GM12878 (cell line): ENCODE results near the gene TRHDE. TPM values are rescaled to one million over a fixed set of nuclear protein-coding genes. Genes with fewer than 3 reads are reported as not detected.

Experiments used
- ATAC-seq: fragments of 200-7000 bp; cut with Tn5 transposase; 3 replicates; pipeline ENCODE4 v1.9.1; 2020; ENCODE audit warnings: mild to moderate bottlenecking, moderate library complexity
- BruUV-seq: library from RNA; stranded (reverse); fragments of 400-500 nt; replicated peaks from 2 replicates; lab custom pipeline; 2021; lab: Mats Ljungman, UMichigan
- CTCF ChIA-PET: fragments of 300-600 bp; sonication (Branson Sonifier 250); formaldehyde crosslinking; extraction: SDS; loops from one replicate; lab custom pipeline; 2021; ENCODE audit warnings: inconsistent platforms; lab: Yijun Ruan, JAX
- POLR2A ChIA-PET: fragments of 350-600 bp; formaldehyde crosslinking; extraction: SDS; loops from one replicate; lab custom pipeline; 2021; ENCODE audit warnings: inconsistent platforms; lab: Charles Lee
- RAD21 ChIA-PET: fragments of 300-600 bp; sonication (Branson Sonifier 250); formaldehyde crosslinking; loops from one replicate; lab custom pipeline; 2023; ENCODE audit warnings: antibody characterized with exemption; ENCODE audit not compliant: unreplicated experiment; lab: Charles Lee
- SMC1A ChIA-PET: fragments of 300-600 bp; sonication (Branson Sonifier 250); formaldehyde crosslinking; loops from one replicate; lab custom pipeline; 2023; ENCODE audit not compliant: unreplicated experiment, uncharacterized antibody; lab: Charles Lee
- DNase-seq: peaks from one replicate; pipeline ENCODE4 v3.0.0-alpha.2; 2011; ENCODE audit warnings: low read depth, low spot score
- FAIRE-seq: peaks from 3 replicates; lab custom pipeline; 2011; peaks lifted over from hg19 to GRCh38; lab: Jason Lieb, UNC
- H2AFZ ChIP-seq: 2 replicates; pipeline ENCODE4 v1.6.0; 2011; ENCODE audit warnings: low read depth, low read length, control low read depth; ENCODE audit not compliant: control insufficient read depth
- H3K27ac ChIP-seq: 2 replicates; pipeline ENCODE4 v1.5.1; 2011; ENCODE audit warnings: control low read depth; ENCODE audit not compliant: control insufficient read depth, insufficient read depth
- H3K27me3 ChIP-seq, 2 experiments: replicated peaks in 1 of 2; 2 replicates each; pipeline versions ENCODE4 v1.6.0 to v1.6.1; 2011; ENCODE audit warnings: low read length in 1 of 2; ENCODE audit not compliant: control insufficient read depth in 2 of 2, insufficient read depth in 2 of 2
- H3K36me3 ChIP-seq, 2 experiments: 2 replicates each; pipeline ENCODE4 v1.5.1; 2011; ENCODE audit warnings: low read length in 1 of 2; ENCODE audit not compliant: control insufficient read depth in 2 of 2, insufficient read depth in 2 of 2
- H3K4me1 ChIP-seq: 2 replicates; pipeline ENCODE4 v1.6.1; 2011; ENCODE audit warnings: mild to moderate bottlenecking, low read length, moderate library complexity, mixed read lengths; ENCODE audit not compliant: control insufficient read depth, insufficient read depth
- H3K4me2 ChIP-seq: 2 replicates; pipeline ENCODE4 v1.6.0; 2011; ENCODE audit warnings: control low read depth; ENCODE audit not compliant: control insufficient read depth, insufficient read depth
- H3K4me3 ChIP-seq: fragments of 200-600 bp; sonication (generic); 2 replicates; pipeline ENCODE4 v1.5.1; 2016
- H3K79me2 ChIP-seq: 2 replicates; pipeline ENCODE4 v1.6.0; 2011; ENCODE audit warnings: low read length; ENCODE audit not compliant: control insufficient read depth, insufficient read depth
- H3K9ac ChIP-seq: 2 replicates; pipeline ENCODE4 v1.8.0; 2011; ENCODE audit warnings: low read length, control low read depth, mixed read lengths; ENCODE audit not compliant: control insufficient read depth, insufficient read depth
- H3K9me3 ChIP-seq: replicated peaks from 3 replicates; pipeline ENCODE4 v1.5.1; 2011; ENCODE audit warnings: mild to moderate bottlenecking, low read length; ENCODE audit not compliant: control insufficient read depth, insufficient read depth
- H4K20me1 ChIP-seq: 2 replicates; pipeline ENCODE4 v1.6.0; 2011; ENCODE audit not compliant: control insufficient read depth, insufficient read depth
- CBX5 ChIP-seq: sonication (generic); IDR thresholded peaks from 2 replicates; pipeline ENCODE4 v1.6.1; 2016; ENCODE audit warnings: low read depth, moderate library complexity, mild to moderate bottlenecking, inconsistent platforms
- GABPA ChIP-seq: IDR thresholded peaks from 2 replicates; pipeline ENCODE4 v1.6.1; 2014; ENCODE audit warnings: antibody characterized with exemption, low read depth, mild to moderate bottlenecking, inconsistent platforms
- KDM1A ChIP-seq: fragments of 200-600 bp; sonication (generic); IDR thresholded peaks from 2 replicates; pipeline ENCODE4 v1.6.1; 2016; ENCODE audit warnings: borderline replicate concordance
- MEF2B ChIP-seq: fragments of 450-650 bp; IDR thresholded peaks from 2 replicates; pipeline ENCODE4 v1.6.1; 2018; ENCODE audit warnings: mild to moderate bottlenecking, moderate library complexity; ENCODE audit not compliant: partially characterized antibody, poor library complexity, severe bottlenecking
- MYC ChIP-seq: IDR thresholded peaks from 2 replicates; pipeline ENCODE4 v1.6.1; 2011; ENCODE audit warnings: mild to moderate bottlenecking, low read length, moderate library complexity, inconsistent platforms; ENCODE audit not compliant: insufficient read depth, insufficient replicate concordance, insufficient read length, severe bottlenecking
- RUNX3 ChIP-seq: IDR thresholded peaks from 2 replicates; pipeline ENCODE4 v1.6.1; 2012; ENCODE audit warnings: low read length, inconsistent platforms
- TAF1 ChIP-seq: IDR thresholded peaks from 2 replicates; pipeline ENCODE4 v1.6.1; 2011; ENCODE audit warnings: mild to moderate bottlenecking, low read depth, low read length, borderline replicate concordance
- ZBTB33 ChIP-seq: fragments of 450-650 bp; IDR thresholded peaks from 2 replicates; pipeline ENCODE4 v1.6.1; 2017; ENCODE audit warnings: mild to moderate bottlenecking
- WGBS: methylation state at CpG from one replicate; pipeline ENCODE4 v1.1.6; 2016; ENCODE audit warnings: low lambda C conversion rate; ENCODE audit not compliant: insufficient replicate concordance, insufficient coverage; ENCODE audit errors: missing lambda C conversion rate; 5-methylcytosine and 5-hydroxymethylcytosine counted together
- in situ Hi-C: fragments of 300-500 bp; cut with MboI; formaldehyde crosslinking; loops from 9 replicates; pipeline ENCODE4 v1.14.3; 2018; ENCODE audit warnings: mixed read lengths
- intact Hi-C: fragments of 100-400 bp; cut with micrococcal nuclease; formaldehyde crosslinking; loops from one replicate; pipeline ENCODE4 v1.14.2; 2022; ENCODE audit not compliant: unreplicated experiment
- polyA plus RNA-seq, 11 experiments: library from polyadenylated mRNA; depleted of rRNA in 4 of 11; unstranded in 6 of 11; stranded (reverse) in 5 of 11; fragments of >200 nt; fragmentation: Nextera tagmentation in 4 of 11; fragmentation: Illumina TruSeq in 1 of 11; extraction: Ambion mirVana in 4 of 11; extraction: Trizol in 1 of 11; gene quantifications; 1 replicate in 1 of 11; 2 replicates in 10 of 11; pipeline versions ENCODE4 v1.2.1 to v1.2.3, GENCODE V29; 2011 to 2016; ENCODE audit warnings: inconsistent platforms in 2 of 11, missing spikeins in 2 of 11, low read depth in 1 of 11
- total RNA-seq, 4 experiments: library from RNA; depleted of rRNA in 3 of 4; stranded (reverse); fragments of >200 nt in 3 of 4; fragmentation: Illumina TruSeq in 1 of 4; extraction: Trizol in 1 of 4; gene quantifications; 2 replicates each; pipeline versions ENCODE4 v1.2.1 to v1.2.3, GENCODE V29; 2013 to 2021
- TF ChIP-seq, protein P1 (sequence below): IDR thresholded peaks from 2 replicates; pipeline ENCODE4 v1.6.1; 2011; ENCODE audit warnings: borderline replicate concordance, low read depth, mild to moderate bottlenecking, moderate library complexity, mixed read lengths, low read length; ENCODE audit not compliant: insufficient read depth; ENCODE audit errors: extremely low read length
- TF ChIP-seq, protein P2 (sequence below): IDR thresholded peaks from 2 replicates; pipeline ENCODE4 v1.6.1; 2012; ENCODE audit warnings: low read length, inconsistent platforms

The TRHDE gene
- total and polyA plus RNA-seq, 10 of the 15 experiments (the other 5 are each of a cell fraction or from before 2014, with no cell fraction given): not detected

DNA sequence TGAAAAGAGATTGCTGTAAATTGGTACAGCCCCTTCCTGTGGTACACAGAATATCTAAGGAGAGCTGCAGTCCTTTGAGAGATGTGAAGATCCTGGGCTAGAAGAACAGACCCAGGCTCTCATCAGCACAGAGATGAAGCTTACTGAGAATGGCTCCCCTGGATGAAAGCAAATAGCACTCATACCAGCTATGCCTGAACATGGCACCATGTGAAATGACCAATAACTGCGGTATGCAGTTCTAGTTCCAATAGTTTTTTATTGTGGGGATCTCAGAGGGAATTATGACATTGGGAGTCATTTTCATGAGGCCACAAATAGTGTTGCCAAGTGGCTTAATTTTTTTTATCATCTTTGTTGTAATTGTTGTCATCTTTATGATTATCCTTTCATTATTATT, 15.4 kb upstream of the TRHDE start:
- no peaks in the 10 kb centered on the region for H3K79me2 ChIP-seq
- H3K9ac ChIP-seq: no peak overlapping the region
- H3K27me3 ChIP-seq: no peaks in the 10 kb centered on the region
- H3K36me3 ChIP-seq: no peaks in the 10 kb centered on the region
- no TSS peak for BruUV-seq
- WGBS: 0% methylated on average over 1 of the region's 1 CpG
- ChIA-PET RAD21 (no interaction called here), POLR2A (no interaction called here), SMC1A (no interaction called here), CTCF (no interaction called here)
- in situ Hi-C loops (no loop called here), intact Hi-C loops (no loop called here)
- no peak overlapping the region for H3K27ac ChIP-seq
- DNase-seq (no peak), ATAC-seq (no peak), FAIRE-seq (no peak)
- no peak for TF ChIP-seq TAF1
- TF ChIP-seq RUNX3: no peak
- no peak for TF ChIP-seq MEF2B
- no peak for TF ChIP-seq GABPA
- no peak for TF ChIP-seq KDM1A
- TF ChIP-seq, protein P1, sequence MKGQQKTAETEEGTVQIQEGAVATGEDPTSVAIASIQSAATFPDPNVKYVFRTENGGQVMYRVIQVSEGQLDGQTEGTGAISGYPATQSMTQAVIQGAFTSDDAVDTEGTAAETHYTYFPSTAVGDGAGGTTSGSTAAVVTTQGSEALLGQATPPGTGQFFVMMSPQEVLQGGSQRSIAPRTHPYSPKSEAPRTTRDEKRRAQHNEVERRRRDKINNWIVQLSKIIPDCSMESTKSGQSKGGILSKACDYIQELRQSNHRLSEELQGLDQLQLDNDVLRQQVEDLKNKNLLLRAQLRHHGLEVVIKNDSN: no peak
- no peak overlapping the region for H3K4me3 ChIP-seq
- H3K4me1 ChIP-seq: no peaks in the 10 kb centered on the region
- H2AFZ ChIP-seq: no peak overlapping the region
- no peak overlapping the region for H3K4me2 ChIP-seq
- H3K9me3 ChIP-seq: no peaks in the 10 kb centered on the region
- no peaks in the 10 kb centered on the region for H4K20me1 ChIP-seq

GRCh38 chr12:72261885-72262284, 10.3 kb upstream of the TRHDE start:
- Histone ChIP-seq H3K9me3 (no peaks in the 10 kb centered on the region), H3K79me2 (no peaks in the 10 kb centered on the region), H3K9ac (no peak overlapping the region), H2AFZ (no peak overlapping the region), H3K27me3 (no peaks in the 10 kb centered on the region), H3K4me2 (no peak overlapping the region), H3K36me3 (no peaks in the 10 kb centered on the region), H3K4me3 (no peak overlapping the region), H4K20me1 (no peaks in the 10 kb centered on the region), H3K4me1 (no peaks in the 10 kb centered on the region), H3K27ac (no peak overlapping the region)
- TF ChIP-seq MYC: no peak
- TF ChIP-seq ZBTB33: no peak
- TF ChIP-seq, protein P2, sequence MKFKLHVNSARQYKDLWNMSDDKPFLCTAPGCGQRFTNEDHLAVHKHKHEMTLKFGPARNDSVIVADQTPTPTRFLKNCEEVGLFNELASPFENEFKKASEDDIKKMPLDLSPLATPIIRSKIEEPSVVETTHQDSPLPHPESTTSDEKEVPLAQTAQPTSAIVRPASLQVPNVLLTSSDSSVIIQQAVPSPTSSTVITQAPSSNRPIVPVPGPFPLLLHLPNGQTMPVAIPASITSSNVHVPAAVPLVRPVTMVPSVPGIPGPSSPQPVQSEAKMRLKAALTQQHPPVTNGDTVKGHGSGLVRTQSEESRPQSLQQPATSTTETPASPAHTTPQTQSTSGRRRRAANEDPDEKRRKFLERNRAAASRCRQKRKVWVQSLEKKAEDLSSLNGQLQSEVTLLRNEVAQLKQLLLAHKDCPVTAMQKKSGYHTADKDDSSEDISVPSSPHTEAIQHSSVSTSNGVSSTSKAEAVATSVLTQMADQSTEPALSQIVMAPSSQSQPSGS: no peak
- TF ChIP-seq CBX5: no peak
- ChIA-PET CTCF (interaction anchor here (0.9 to 1.1 kb wide), 2 partner anchors 58 to 243 kb away, joined by 3 read pairs; no protein-coding TSS in a partner anchor), POLR2A (no interaction called here), RAD21 (interaction anchor here (1.0 kb wide), 1 partner anchor 245 kb away, joined by 3 read pairs; no protein-coding TSS in a partner anchor), SMC1A (no interaction called here)
- BruUV-seq: no TSS peak
- WGBS: 12% methylated on average over 2 of the region's 2 CpGs
- intact Hi-C loops (no loop called here), in situ Hi-C loops (no loop called here)
- ATAC-seq: no peak
- FAIRE-seq: no peak
- DNase-seq: no peak
